Heart right ventricle (tissue), 16 donors: ENCODE data around the gene RALGAPA1. TPM values are rescaled to one million over a fixed set of nuclear protein-coding genes. Genes with fewer than 3 reads are reported as not detected.
A peak's percentile ranks its signal among the peaks of the same experiment; 100 is the strongest.

Source experiments
- ATAC-seq, 8 donors: fragments of 200-7000 bp; cut with Tn5 transposase; one replicate each; pipeline ENCODE4 v1.9.1; 2020; ENCODE audit warnings: mild to moderate bottlenecking in 8 of 8, moderate library complexity in 8 of 8, moderate number of reproducible peaks in 1 of 8
- DNase-seq, 2 donors: peaks; one replicate each; pipeline ENCODE4 v3.0.0-alpha.2; 2020
- H3K27ac ChIP-seq, 10 donors: fragments of 200-600 bp; sonication (generic) in 2 of 10; one replicate each; pipeline versions ENCODE4 v1.5.0 to v1.8.0; 2020 to 2022; ENCODE audit warnings: mild to moderate bottlenecking in 3 of 10
- H3K27me3 ChIP-seq, 7 donors: fragments of 200-600 bp; one replicate each; pipeline ENCODE4 v1.8.0; 2021 to 2022; ENCODE audit warnings: mild to moderate bottlenecking in 2 of 7
- H3K36me3 ChIP-seq, 9 donors: fragments of 200-600 bp; sonication (generic) in 1 of 9; one replicate each; pipeline versions ENCODE4 v1.5.0 to v1.8.0; 2020 to 2022; ENCODE audit warnings: mild to moderate bottlenecking in 2 of 9
- H3K4me1 ChIP-seq, 9 donors: fragments of 200-600 bp; sonication (generic) in 1 of 9; one replicate each; pipeline versions ENCODE4 v1.5.0 to v1.8.0; 2020 to 2022; ENCODE audit warnings: mild to moderate bottlenecking in 4 of 9
- H3K4me3 ChIP-seq, 10 donors: fragments of 200-600 bp; sonication (generic) in 2 of 10; one replicate each; pipeline versions ENCODE4 v1.5.0 to v1.8.0; 2020 to 2022; ENCODE audit warnings: mild to moderate bottlenecking in 7 of 10, moderate library complexity in 2 of 10
- H3K9me3 ChIP-seq, 11 donors: fragments of 200-600 bp in 10 of 11; sonication (generic) in 2 of 11; one replicate each; pipeline versions ENCODE4 v1.5.0 to v1.8.0; 2013 to 2022; ENCODE audit warnings: mild to moderate bottlenecking in 2 of 11, control low read depth in 1 of 11, moderate library complexity in 1 of 11
- WGBS, 2 donors: extraction: QIAGEN DNeasy Blood & Tissue Kit; methylation state at CpG; one replicate each; pipeline ENCODE4 v1.1.7; 2013; ENCODE audit warnings: inconsistent platforms in 1 of 2; 5-methylcytosine and 5-hydroxymethylcytosine counted together
- intact Hi-C, 10 donors: fragments of 100-400 bp; cut with DNase I; formaldehyde crosslinking; loops; one replicate each; pipeline versions ENCODE4 v1.11.1 to v1.14.2; 2022
- polyA plus RNA-seq, 2 donors: library from polyadenylated mRNA; stranded (reverse); fragments of 200-250 nt; gene quantifications; one replicate each; pipeline ENCODE4 v1.2.3, GENCODE V29; 2013
- total RNA-seq, 10 donors: library from RNA; stranded (reverse); fragmentation: NEBNext Ultra II Directional in 3 of 10; extraction: Animal tissue kit (Norgen Biotek cat#: 25700) in 3 of 10; gene quantifications; one replicate each; pipeline versions ENCODE4 v1.2.1 to v1.2.4, GENCODE V29; 2021 to 2023
- TF ChIP-seq, protein P1 (sequence below), 9 donors: fragments of 200-600 bp; sonication (generic) in 2 of 9; IDR thresholded peaks; one replicate each; pipeline versions ENCODE4 v1.5.0 to v1.8.0; 2021 to 2022; ENCODE audit warnings: antibody characterized with exemption in 9 of 9, mild to moderate bottlenecking in 5 of 9, moderate library complexity in 1 of 9
- donor health status: Arrhythmogenic right ventricular cardiomyopathy.
- donor health status: ischemic (EF 13 %, LVEDD 7.1; RV severe dilation, severe dysfunction).
- donor health status: healthy with polysubstance abuse.
- donor health status: DM: no; HTN: yes; CAD: no.
- donor health status: DM: no; HTN: no; CAD: no.
- donor health status: ischemic (EF 25% LVEDD 6.9; RV normal size, moderate dysfunction).
- donor health status: ischemic (EF 25% LVEDD 5.7; RV mildly dilated, moderate dysfunction).
- donor health status: healthy.
- donor health status: DM: yes; HTN: yes; CAD: no.
- donor health status: Ischemic cardiomyopathy.
- donor health status: ischemic (EF 35%, LVEDD 5.7; RV mildly dilated, moderate dysfunction).
- donor health status: nonischemic (EF 11% LVEDD 7.7; RV severe dilation, severe dysfunction).
- donor health status: DM: yes; HTN: yes; CAD: no.
- donor health status: PGD.
- donor health status: ischemic (EF 29% LVEDD 5.4; RV normal size, mild dysfunction).
- donor health status: nonischemic (EF 23%, LVEDD 6.1; RV moderate dilation, normal function).

The RALGAPA1 gene
- total and polyA plus RNA-seq, 12 donors, result 7.9 to 43.6 (median 35.3) TPM

DNA sequence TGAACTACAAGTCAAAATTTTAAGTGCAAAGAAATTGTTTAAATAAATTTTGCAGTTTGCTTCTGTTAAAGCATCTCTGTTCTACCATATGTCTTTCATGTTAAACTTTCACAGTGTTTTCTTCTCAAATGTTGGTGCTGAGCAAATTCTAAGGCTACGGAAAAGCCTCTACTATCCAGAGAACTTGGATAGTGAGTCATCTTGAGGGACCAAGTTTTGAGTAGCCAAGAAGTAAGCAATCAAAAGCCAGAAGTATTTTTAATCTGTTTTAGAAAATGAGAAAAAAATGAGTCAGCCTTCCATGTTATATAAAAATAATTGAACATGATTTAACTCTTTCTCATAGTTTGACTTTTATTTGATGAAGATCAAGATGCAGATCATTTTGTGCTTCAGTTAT, 20.4 kb upstream of the RALGAPA1 start:
- H3K27ac ChIP-seq, result no peak overlapping the region
- no peak for ATAC-seq
- peaks cover 0 to 40% (median 9%) of the 10 kb centered on the region in 9 donors for H3K36me3 ChIP-seq
- DNase-seq, result no peak
- no peaks in the 10 kb centered on the region for H3K27me3 ChIP-seq
- TF ChIP-seq, protein P1, sequence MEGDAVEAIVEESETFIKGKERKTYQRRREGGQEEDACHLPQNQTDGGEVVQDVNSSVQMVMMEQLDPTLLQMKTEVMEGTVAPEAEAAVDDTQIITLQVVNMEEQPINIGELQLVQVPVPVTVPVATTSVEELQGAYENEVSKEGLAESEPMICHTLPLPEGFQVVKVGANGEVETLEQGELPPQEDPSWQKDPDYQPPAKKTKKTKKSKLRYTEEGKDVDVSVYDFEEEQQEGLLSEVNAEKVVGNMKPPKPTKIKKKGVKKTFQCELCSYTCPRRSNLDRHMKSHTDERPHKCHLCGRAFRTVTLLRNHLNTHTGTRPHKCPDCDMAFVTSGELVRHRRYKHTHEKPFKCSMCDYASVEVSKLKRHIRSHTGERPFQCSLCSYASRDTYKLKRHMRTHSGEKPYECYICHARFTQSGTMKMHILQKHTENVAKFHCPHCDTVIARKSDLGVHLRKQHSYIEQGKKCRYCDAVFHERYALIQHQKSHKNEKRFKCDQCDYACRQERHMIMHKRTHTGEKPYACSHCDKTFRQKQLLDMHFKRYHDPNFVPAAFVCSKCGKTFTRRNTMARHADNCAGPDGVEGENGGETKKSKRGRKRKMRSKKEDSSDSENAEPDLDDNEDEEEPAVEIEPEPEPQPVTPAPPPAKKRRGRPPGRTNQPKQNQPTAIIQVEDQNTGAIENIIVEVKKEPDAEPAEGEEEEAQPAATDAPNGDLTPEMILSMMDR (IDR thresholded peaks at IDR 0.05), result no peak
- H3K4me3 ChIP-seq, result no peak overlapping the region
- no peaks in the 10 kb centered on the region for H3K9me3 ChIP-seq
- intact Hi-C loops, result no loop called here
- WGBS, 2 donors, result 66 to 89% methylated on average over 1 of the region's 1 CpG
- peaks cover 0 to 16% (median 9%) of the 10 kb centered on the region in 9 donors for H3K4me1 ChIP-seq

GRCh38 chr14:35827678-35828472, 18.8 kb upstream of the RALGAPA1 start:
- intact Hi-C loops, result loop anchor here in 1 of 10 donors (2.0 kb wide), 1 partner anchor 19 kb away; the partner anchor contains the start of gene RALGAPA1
- DNase-seq (no peak), ATAC-seq (no peak)
- Histone ChIP-seq H3K27me3 (no peaks in the 10 kb centered on the region), H3K27ac (peak overlapping the region in 1 of 10 donors; percentile 99), H3K36me3 (peaks cover 0 to 24% (median 0%) of the 10 kb centered on the region in 9 donors), H3K4me3 (peak overlapping the region in 5 of 10 donors; percentile 78 to 99 (median 87)), H3K9me3 (no peaks in the 10 kb centered on the region), H3K4me1 (peaks cover 0 to 16% (median 9%) of the 10 kb centered on the region in 9 donors)
- 92% methylated on average over 11 of the region's 11 CpGs for WGBS, 2 donors
- TF ChIP-seq, protein P1 (IDR thresholded peaks at IDR 0.05), result no peak

DNA sequence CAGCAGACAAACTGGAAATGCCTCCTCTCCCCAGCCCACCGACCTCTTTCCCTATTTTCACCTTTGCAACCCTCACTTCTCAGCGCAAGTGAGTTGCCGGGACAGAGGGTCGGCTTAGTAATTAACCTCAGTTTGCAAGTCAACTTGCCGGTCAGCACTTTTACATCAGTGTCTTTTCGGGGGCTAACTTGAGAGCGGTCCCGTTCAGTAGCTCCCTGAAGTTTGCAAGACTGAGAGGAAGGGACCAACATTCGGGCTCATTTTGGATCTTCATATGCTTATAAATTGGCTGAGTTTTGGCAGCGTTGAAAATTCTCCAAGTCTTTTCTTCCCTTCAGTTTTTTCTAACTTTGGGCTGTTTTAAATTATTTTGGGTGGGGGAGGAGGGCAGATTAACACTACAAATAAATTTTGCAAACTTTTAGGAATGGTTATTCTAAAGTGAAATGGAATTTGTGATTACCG, 17.9 kb upstream of the RALGAPA1 start:
- ATAC-seq, result no peak
- intact Hi-C loops, result loop anchor here in 2 of 10 donors (1.0 to 2.0 kb wide), 2 partner anchors 18 kb away; partner anchors contain the start of gene RALGAPA1 (in 2 of the 2)

More for the DNA sequence above, 17.9 kb upstream of the RALGAPA1 start:
- peak overlapping the region; percentile 42 to 99 (median 82) for H3K4me3 ChIP-seq
- peaks cover 0 to 15% (median 0%) of the 10 kb centered on the region in 9 donors for H3K36me3 ChIP-seq
- H3K9me3 ChIP-seq, result no peaks in the 10 kb centered on the region
- no peaks in the 10 kb centered on the region for H3K27me3 ChIP-seq
- DNase-seq, result no peak
- H3K4me1 ChIP-seq, result peaks cover 0 to 16% (median 9%) of the 10 kb centered on the region in 9 donors
- TF ChIP-seq, protein P1 (IDR thresholded peaks at IDR 0.05), result no peak
- H3K27ac ChIP-seq, result peak overlapping the region; percentile 91 to 99 (median 98)
- 2% methylated on average over 11 of the region's 11 CpGs for WGBS, 2 donors
